ELF-1 (cell line): ENCODE results near the gene FHOD3.
"Not testable (repeated sequence)": the region's sequence is repeated elsewhere in the genome, so short reads cannot be mapped to it uniquely, and the experiment has no call there.

Experiments used
- DNase-seq: peaks from one replicate; pipeline ENCODE4 v3.0.0-alpha.2; 2016; ENCODE audit warnings: low read depth, low spot score

FHOD3 gene

DNA sequence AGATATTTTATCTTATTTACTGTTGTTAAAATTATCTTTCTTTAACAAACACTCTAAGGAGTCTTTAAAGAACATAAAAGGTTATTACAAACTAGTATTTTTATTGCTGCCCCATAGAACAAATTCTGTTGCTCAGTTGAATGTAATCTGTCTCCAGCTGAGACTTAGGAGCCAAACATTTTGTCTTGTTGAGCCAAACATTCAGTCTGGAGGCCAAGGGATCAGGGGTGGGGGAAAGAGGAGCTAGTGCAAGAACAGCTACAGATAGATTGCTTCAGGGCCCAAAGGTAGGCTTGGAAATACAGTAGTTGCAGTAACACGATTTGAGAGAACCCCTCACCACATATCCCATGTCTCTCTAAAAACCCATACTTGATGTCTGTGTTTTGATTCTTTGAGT lies 480.1 kb downstream of the FHOD3 start:
- no peak for DNase-seq

DNA sequence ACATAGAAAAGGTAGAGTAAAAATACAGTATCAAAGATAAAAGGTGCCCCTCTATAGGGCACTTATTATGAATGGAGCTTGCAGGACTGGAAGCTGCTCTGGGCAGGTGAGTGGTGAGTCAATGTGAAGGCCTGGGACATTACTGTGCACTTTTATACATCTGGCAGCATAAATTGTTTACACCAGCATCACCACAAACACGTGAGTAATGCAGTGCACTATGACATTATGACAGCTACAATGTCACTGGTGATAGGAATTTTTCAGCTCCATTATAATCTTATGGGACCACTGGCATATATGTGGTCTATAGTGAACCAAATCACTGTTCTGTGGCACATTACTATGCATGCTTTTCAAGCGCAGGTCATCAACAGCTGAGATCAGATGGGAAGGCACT lies 483.2 kb downstream of the FHOD3 start:
- DNase-seq, result no peak

DNA sequence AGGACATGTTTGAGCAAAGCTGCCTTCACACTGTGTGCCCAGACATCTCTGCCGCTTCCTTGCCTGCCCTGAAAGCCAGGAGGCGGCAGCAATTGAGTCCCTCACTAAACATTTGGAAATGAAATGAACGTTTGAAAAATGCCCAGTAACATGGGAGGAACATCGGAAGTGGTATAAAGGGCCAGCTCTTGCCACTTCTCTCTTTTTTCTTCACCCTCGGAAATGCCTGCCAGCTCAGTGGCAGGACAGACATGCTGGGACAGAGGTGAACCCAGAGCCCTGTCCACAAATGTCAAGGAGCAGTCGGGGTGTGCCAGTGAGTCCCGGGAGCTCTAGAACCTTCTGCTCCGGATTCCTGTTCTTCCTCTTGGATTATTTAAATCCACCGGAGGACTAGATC lies 485.2 kb downstream of the FHOD3 start:
- DNase-seq, result no peak

DNA sequence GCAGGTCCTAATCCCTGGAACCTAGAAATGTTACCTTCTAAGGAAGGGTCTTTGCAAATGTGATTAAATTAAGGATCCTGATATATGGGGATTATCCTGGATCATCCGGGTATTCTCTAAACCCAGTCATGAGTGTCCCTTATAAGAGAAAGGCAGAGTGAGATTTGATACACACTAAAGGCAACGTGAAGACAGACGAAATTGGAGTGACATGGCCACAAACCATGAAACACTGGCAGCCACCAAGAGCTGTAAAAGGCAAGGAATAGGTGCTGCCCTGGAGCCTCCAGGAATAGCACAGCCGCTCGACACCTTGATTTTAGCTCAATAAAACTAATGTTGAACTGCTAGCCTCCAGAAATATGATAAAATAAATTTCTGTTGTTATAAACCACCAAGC lies 486.3 kb downstream of the FHOD3 start:
- DNase-seq, result no peak

DNA sequence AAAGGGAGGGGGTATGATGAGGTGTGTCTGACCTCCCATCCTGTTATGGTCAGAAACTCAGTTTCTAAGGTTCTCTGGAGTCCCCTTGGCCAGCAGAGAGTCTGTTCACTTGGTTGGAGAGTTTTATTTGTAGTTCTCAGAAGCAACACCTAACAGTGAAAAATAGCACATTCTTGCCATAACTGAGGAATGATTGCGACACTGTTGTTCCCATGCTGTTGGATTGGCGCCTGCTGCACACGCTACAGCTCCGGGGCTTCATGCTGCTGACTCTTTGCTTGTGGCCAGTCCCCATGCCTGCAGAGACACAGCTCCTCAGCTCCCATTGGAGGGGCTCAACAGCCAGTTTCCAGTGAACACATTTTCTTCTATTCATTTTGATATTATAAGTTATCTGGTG lies 489.2 kb downstream of the FHOD3 start:
- peak; percentile 33 for DNase-seq

DNA sequence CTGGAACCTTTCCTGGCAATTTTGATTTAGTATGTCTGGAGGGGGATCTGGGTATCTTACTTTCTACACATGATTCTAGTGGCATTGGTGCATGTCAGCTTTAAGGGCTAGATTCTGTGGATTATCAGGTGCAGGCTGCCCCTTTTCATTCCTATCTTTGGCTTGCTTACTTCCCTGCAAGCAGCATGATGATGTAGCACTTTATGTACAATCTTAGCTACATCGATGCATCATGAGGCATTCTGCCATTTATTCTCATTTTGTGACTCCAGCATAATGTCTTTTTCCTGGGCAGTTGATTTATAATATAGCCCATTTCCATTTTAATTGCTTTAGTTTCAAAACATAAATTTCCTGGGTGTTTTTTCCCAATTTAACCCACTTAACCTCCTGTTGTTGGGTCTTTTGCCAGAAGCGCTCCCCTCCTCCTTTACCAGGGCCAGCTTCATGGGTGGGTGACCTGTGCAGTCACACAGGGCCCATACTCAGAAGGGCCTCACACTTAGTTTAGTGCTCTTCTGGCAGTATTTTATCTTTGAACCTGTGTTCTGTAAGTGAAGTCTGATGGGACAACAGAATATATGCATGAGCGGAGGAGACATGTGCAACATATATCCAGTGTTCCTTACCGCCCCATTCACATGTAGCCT lies 495.2 kb downstream of the FHOD3 start:
- DNase-seq, result no peak

DNA sequence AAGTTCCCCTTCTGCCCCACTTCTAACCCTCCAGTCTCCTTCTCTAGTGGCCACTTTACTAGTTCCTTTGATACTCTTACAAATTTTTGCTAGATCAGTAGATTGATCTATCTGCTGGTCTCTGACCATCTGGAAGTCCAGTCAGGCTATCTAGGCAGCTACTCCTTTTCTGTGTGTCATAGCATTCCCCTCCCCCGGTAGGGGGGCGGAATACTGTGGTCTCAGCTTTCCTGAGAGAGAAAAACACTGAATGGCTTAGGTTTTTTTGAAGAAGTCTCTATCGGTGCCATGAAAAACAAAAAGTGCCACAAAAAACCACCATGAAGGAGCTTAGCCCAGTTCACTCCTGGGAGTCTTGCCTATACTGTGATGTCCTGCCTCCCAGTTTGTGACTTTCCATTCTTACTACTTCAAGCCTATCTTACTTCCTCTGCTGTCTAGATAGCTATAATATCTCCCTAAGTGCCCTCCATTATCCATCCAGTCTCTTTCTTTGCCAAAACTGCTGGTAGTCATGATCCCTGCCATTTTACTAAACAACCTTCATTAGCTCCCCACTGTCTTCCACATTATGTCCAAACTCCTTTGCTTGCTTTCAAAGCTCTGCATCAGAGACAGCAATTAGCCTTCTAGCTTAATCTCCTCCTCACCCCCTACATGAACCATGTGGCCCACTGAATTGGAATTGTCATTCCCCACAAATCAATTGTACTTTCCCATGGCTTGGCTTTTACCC lies 501.4 kb downstream of the FHOD3 start:
- DNase-seq, result no peak

DNA sequence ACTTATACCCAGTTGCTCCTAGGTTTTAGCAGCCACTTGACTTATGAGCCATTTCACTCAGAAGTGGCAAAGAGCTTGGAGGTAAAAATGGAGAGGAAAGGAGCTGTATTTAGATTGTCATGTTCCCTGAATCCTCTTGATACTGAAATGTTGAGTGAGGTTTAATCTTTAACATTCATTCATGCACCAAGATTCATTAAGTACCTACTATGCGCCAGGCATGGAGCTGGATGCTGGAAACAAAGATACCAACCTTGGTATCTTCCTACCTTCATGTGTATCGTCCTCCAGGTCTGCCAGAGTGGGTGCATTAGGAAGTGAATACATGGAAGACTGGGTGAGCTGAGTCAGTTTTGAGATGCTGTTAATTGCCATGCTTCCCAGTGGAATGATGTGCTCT lies 507.6 kb downstream of the FHOD3 start:
- no peak for DNase-seq

DNA sequence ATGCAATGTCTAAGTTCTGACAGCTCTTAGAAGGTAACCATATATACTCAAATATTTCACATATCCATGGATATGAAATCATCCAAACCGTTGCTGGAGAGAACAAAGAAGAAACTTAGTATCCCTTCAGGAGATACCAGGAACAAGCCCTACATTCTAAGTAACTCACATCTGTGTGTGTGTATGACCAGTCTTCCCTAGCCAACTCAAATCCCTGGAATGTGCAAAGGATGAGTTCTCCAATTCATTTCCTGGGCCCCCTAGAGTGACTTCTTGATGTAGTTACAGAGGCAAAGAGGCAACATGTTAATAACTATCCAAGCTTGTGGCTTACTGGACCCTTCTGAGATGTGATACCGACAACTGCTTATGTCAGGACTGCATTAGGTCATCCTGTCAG lies 511.2 kb downstream of the FHOD3 start:
- DNase-seq, result no peak

DNA sequence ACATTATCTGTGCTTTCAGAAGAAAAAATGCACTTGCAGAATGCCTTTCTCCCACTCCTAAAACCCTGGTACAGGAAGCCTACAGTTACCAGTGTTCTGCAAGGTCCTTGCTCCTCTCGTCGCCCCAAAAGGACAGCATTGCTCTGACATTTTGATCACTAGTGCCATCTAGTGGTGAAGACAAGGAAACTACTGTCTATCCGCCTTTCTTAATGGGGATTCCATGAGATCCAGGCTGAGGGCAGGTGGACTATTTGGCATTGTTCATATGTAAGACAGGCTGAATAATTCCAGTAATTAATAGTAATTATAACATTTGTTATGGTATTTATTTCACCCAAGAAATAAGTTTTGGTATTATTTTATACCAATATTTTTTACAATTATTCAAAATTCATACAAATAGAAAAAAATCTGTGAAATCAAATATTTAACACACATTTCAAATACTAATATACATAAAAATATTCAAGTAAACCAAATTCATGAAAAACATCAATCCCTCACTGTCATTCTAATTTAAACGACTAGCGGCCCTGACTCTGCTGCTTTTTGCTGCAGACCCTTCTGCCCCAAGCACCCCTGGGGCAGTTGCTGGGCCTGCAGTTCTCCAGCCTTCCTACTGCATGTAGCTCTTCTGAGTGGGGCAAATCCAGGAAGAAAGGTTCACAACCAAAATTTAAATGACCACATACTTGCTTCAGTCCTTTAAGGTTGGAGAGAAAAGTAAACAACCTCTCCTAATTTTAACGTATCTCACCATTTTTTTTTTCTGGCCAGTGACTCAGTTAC lies 512.3 kb downstream of the FHOD3 start:
- peak; percentile 30 for DNase-seq

DNA sequence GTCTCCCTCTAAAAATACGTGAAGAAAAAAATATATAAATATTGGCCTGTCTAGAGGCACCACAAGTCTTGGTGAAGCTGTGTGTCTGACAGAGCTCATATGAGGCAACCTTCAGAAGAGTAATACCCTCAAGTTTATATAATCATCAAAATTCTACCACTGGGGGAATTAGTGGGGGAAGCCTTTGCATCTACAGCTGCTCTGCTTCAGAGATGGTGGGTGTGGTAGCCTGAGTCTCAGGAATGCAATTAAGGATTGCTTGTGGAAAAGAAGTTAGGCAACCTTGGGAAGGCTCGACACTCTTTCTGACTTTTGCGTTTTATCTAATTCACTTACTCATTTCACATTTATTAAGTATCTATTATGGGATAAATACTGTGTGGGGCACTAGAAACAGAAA lies 513.9 kb downstream of the FHOD3 start:
- DNase-seq, result no peak

DNA sequence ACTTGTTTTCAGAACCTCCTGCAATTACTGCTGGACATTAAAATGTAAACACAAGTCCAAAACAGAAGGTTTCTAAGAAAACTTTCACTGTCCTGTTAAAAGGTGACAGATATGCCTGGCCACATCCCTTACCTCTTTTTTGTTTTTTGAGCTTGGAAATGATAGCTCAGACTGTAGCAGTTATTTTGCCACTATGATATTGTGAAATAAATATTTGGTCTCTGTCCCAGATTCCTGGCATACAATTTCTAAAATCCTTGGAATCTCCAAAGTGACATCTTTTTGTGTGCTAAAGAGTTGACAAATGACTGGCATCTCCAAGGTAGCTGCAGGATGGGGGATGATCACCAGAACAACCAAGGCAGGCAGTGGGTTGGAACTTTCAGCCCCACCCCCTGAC lies 514.4 kb downstream of the FHOD3 start:
- DNase-seq, result no peak

DNA sequence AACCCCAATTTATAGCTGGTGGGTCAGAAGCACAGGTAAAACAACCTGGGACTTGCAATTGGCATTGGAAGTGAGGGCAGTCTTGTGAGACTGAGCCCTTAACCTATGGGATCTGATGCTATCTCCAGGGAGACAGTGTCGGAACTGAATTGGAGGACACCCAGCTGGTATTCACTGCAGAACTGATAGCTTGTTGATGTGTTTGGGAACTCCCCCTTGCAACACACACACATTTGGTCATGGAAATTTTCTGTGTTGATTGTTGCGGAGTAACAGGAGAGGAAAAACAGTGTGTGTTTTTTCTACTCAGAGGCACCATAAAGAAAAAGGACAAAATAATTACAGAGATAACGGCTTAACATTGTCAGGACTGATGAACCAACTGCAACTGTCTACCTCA lies 515.2 kb downstream of the FHOD3 start:
- no peak for DNase-seq

DNA sequence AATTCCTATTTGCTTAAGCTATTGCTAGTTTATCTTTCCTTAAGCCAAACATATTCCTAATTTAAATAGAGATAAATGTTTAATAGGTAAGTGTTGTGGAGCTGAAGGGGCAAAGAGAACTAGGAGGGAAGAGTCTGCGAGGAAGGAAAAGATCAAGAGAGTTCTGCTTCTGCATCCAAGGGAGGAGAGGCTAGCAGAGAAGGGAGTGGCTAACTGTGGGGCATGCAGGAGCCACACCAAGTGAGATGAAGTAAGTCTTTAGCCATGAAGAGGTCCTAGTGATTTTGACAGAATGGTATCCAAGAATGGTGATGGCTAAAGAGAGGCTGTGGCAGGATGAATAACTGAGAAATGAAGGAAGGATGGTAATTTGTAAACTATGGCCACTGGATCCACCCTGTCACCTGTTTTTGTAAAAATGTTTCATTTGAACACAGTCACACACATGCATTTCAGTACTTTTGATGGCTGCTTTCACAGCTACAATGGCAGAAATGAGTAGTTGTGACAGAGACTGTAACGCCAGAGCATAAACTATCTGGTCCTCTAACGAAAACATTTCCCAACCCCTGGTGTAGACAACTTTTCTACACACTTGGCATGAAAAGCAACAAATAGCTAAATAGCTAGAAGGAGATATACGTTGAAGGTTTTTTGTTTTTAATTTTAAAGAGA lies 515.7 kb downstream of the FHOD3 start:
- no peak for DNase-seq

DNA sequence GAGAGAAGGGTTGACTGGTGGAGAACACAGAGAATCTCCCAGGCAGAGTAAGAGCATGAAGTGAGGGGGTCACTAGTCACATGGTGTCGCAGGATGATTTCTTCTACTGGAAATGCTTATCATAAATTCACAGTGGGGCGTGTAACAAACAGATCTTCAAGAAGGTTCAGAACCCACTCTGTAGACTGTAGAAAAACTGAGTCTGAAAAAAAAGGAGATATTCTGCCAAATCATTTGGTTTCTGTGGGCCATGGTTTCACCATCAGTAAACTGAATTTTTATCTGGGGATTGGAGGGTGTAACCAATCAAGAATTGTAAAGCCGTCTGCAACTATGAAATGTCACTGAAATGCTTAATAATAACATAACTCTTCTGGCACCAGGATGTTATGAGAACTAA lies 516.3 kb downstream of the FHOD3 start:
- no peak for DNase-seq

DNA sequence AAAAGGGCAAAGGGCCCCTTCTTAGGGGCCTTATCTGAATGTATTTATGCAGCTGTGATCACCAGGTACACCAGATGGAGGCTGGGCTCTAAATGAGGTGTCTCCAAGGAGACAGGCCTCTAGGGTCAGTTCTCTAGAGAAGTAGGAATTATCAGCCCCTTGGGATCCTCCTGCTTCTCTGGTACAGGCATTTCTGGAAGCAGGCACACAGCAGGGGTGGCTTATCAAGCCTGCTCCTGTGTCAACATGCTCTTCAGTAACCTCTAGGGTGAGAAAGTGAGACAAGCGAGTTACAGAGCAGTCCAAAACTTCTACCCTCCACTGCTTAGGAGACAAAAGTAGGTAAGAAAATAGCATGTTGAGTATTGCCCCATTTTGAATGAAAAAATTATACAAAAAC lies 517.5 kb downstream of the FHOD3 start:
- DNase-seq, result no peak

DNA sequence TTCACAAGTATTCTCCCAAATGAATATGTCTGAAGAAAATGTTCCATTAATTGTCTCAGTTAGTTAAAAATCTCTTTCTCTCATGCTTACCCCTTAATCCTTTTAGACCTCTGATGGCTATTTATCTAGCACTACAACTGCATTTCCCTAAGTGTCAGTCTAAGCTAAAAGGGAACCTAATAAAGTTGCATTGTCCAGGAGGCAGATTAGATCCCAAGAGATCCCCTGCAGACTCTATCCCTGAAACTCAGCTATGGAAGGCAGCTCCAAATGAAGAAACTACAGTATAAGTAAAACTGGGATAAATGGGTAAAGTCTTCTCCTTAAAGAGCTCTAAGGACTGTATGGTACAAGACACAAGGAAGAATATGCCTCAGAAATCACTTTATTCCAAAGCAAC lies 518.6 kb downstream of the FHOD3 start:
- not testable (repeated sequence) for DNase-seq

DNA sequence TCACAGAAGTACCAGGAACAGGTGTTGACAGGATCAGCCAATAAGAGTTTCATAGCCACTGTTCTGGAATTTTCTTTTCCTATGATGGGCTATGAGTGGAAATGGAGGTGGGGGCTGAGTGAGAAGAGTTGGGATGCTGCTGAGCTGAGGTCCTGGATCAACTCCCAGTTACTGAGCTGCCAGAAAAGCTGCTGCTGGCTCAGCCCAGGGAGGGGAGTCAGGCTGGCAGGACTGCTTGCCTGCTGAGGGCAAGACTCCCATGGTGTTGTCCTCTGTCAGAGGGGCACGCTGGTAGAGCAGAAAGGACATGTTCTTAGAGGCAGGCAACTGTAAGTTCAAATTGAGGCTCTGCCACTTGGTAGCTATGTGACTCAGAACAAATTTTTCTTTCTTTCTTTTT lies 519.5 kb downstream of the FHOD3 start:
- DNase-seq, result no peak

DNA sequence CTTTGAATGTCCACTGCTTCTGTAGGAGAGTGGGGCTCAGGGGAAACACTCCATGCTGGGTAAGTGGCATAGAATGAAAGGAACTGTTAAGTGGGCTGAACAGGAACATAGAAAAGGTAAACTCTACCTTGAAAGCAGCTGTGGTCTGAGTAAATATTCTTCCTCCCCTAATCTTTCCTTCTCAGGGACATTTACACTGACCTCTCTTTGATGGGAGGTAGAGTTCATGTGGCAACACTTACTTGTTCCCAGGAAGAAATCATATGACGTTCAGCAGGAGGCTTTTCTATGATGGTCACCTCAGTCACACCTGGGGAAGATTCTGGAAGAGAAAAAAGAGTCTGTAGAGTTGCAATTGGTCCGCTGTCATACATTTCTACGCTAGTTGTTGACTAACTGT lies 521.1 kb downstream of the FHOD3 start:
- DNase-seq, result no peak

DNA sequence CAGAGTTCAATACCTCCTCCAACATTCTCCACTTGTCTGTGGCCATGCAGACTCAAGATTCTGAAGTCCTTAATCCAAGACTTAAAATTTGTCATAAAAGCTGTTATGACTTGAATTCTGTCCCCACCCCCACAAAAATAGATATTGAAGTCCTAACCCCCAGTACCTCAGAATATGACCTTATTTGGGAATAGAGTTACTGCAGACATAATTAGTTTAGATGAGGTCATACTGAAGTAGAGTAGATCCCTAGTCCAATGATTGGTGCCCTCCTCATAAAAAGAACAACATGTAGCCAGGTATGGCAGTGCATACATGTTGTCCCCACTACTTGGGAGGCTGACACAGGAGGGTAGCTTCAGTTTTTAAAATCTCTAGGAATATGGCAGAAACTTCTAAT lies 522.1 kb downstream of the FHOD3 start:
- DNase-seq, result no peak

DNA sequence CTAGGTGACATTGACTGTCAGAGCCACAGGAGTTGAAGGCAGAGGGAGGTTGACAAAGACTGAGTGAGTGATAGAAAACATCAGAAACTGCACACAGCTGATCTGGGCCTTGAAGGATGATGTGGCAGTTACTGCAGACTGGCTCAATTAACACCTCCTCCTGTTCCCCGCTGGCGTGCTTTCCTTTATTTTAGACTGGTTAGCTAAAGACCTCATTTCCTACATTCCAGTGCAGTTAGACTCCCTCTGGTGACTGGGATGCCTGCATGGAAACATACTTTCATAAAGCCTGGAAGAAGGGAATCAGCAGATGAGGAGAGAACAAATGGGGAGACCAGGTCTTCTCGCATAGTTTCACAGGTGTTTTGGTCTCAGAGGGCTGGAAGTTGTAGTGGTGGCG lies 524.2 kb downstream of the FHOD3 start:
- no peak for DNase-seq

DNA sequence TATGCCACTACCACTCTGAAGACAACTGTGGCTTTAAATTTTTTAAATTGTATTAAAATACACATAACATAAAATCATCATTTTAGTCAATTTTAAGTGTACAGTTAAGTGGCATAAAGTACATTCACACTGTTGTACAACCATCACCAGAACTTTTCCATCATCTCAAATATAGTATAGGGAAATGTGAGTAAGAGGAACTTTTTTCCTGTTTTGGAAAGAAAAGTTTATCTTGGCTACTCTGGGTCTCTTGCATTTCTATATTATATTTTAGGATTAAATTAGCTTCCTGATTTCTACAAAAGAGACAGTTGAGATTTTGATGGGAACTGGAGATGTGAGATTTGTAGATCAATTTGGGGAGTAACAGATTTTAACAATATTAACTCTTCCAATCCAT lies 528.0 kb downstream of the FHOD3 start:
- DNase-seq, result no peak
